H1 (cell line): ENCODE results near the gene R3HDM4. TPM values are rescaled to one million over a fixed set of nuclear protein-coding genes. Genes with fewer than 3 reads are reported as not detected.

Experiments
- CTCF ChIA-PET: fragments of 300-600 bp; sonication (Branson Sonifier 250); formaldehyde crosslinking; loops from one replicate; lab custom pipeline; 2021; ENCODE audit not compliant: partially characterized antibody; lab: Charles Lee
- POLR2A ChIA-PET: fragments of 300-600 bp; sonication (Branson Sonifier 250); formaldehyde crosslinking; loops from one replicate; lab custom pipeline; 2021; ENCODE audit warnings: inconsistent platforms; ENCODE audit not compliant: partially characterized antibody; lab: Charles Lee
- DNase-seq, 2 experiments: peaks; one replicate each; pipeline versions ENCODE4 v3.0.0 to v3.0.0-alpha.2; 2010 to 2022; ENCODE audit warnings: low spot score in 2 of 2, low read depth in 1 of 2, mixed read lengths in 1 of 2
- FAIRE-seq: peaks from 2 replicates; lab custom pipeline; 2011; peaks lifted over from hg19 to GRCh38; lab: Jason Lieb, UNC
- H2AFZ ChIP-seq: 2 replicates; pipeline ENCODE4 v1.8.1; 2012; ENCODE audit warnings: low read length, inconsistent platforms
- H2AK5ac ChIP-seq: 2 replicates; pipeline ENCODE4 v1.6.1; 2013; ENCODE audit warnings: low read depth, low read length
- H2BK120ac ChIP-seq: replicated peaks from 2 replicates; pipeline ENCODE3; 2013; ENCODE audit warnings: low read depth, low read length, inconsistent platforms
- H2BK12ac ChIP-seq: 2 replicates; pipeline ENCODE4 v1.6.1; 2013; ENCODE audit warnings: low read depth, low read length
- H2BK15ac ChIP-seq: 2 replicates; pipeline ENCODE4 v1.6.1; 2013; ENCODE audit warnings: low read length
- H2BK20ac ChIP-seq: 2 replicates; pipeline ENCODE4 v1.6.1; 2013; ENCODE audit warnings: low read length
- H2BK5ac ChIP-seq: 2 replicates; pipeline ENCODE4 v1.6.1; 2013; ENCODE audit warnings: low read depth, low read length
- H3K14ac ChIP-seq: 2 replicates; pipeline ENCODE4 v1.6.1; 2013; ENCODE audit warnings: inconsistent platforms; ENCODE audit not compliant: insufficient read length
- H3K18ac ChIP-seq: 2 replicates; pipeline ENCODE4 v1.6.1; 2013; ENCODE audit warnings: low read length; ENCODE audit errors: extremely low read depth
- H3K23ac ChIP-seq: 2 replicates; pipeline ENCODE4 v1.6.1; 2013; ENCODE audit warnings: inconsistent platforms; ENCODE audit not compliant: insufficient read length
- H3K23me2 ChIP-seq: 2 replicates; pipeline ENCODE4 v1.6.1; 2013; ENCODE audit warnings: low read depth, low read length
- H3K27ac ChIP-seq: 2 replicates; pipeline ENCODE4 v1.6.1; 2011; ENCODE audit warnings: low read depth, low read length, inconsistent platforms
- H3K27me3 ChIP-seq, 4 experiments: replicated peaks in 1 of 4; 1 replicate in 1 of 4; 2 replicates in 3 of 4; pipeline versions ENCODE4 v1.6.1 to v1.8.1; 2011 to 2013; ENCODE audit warnings: low read length in 3 of 4, mild to moderate bottlenecking in 3 of 4, inconsistent platforms in 2 of 4, mixed read lengths in 2 of 4, moderate library complexity in 1 of 4; ENCODE audit not compliant: control insufficient read depth in 3 of 4, insufficient read depth in 3 of 4; ENCODE audit errors: extremely low read depth in 1 of 4
- H3K36me3 ChIP-seq, 4 experiments: 2 replicates each; pipeline versions ENCODE4 v1.6.1 to v1.8.1; 2011 to 2013; ENCODE audit warnings: mild to moderate bottlenecking in 4 of 4, low read length in 3 of 4, moderate library complexity in 2 of 4, control low read depth in 1 of 4, inconsistent platforms in 1 of 4; ENCODE audit not compliant: insufficient read depth in 4 of 4, control insufficient read depth in 2 of 4
- H3K4ac ChIP-seq: replicated peaks from 2 replicates; pipeline ENCODE3; 2013; ENCODE audit warnings: low read length, low read depth, mixed read lengths, inconsistent platforms; ENCODE audit not compliant: insufficient read length
- H3K4me1 ChIP-seq, 4 experiments: replicated peaks in 1 of 4; 1 replicate in 1 of 4; 2 replicates in 3 of 4; pipeline versions ENCODE4 v1.6.1 to v1.8.1; 2011 to 2013; ENCODE audit warnings: low read length in 3 of 4, inconsistent platforms in 2 of 4, mixed read lengths in 1 of 4; ENCODE audit not compliant: insufficient read depth in 4 of 4, control insufficient read depth in 3 of 4
- H3K4me2 ChIP-seq, 2 experiments: 2 replicates each; pipeline versions ENCODE4 v1.6.1 to v1.8.1; 2011 to 2013; ENCODE audit warnings: low read depth in 2 of 2, low read length in 2 of 2, control low read depth in 1 of 2, inconsistent platforms in 1 of 2, mild to moderate bottlenecking in 1 of 2; ENCODE audit not compliant: insufficient read depth in 1 of 2
- H3K4me3 ChIP-seq, 4 experiments: fragments of 200-600, 300-600 bp in 1 of 4; sonication (generic), shearing (Covaris generic), sonication (Bioruptor Twin) in 1 of 4; 2 replicates each; pipeline versions ENCODE4 v1.5.1 to v1.8.1; 2011 to 2016; ENCODE audit warnings: low read length in 4 of 4, low read depth in 3 of 4, control low read depth in 2 of 4, inconsistent platforms in 2 of 4, mild to moderate bottlenecking in 2 of 4, mixed read lengths in 1 of 4, moderate library complexity in 1 of 4; ENCODE audit not compliant: insufficient read depth in 2 of 4; ENCODE audit errors: extremely low read depth in 1 of 4
- H3K56ac ChIP-seq: replicated peaks from 2 replicates; pipeline ENCODE3; 2013; ENCODE audit warnings: low read depth, mild to moderate bottlenecking, mixed read lengths, low read length, inconsistent platforms; ENCODE audit not compliant: insufficient read length
- H3K79me1 ChIP-seq: 2 replicates; pipeline ENCODE4 v1.6.1; 2013; ENCODE audit warnings: low read depth, low read length, control low read depth
- H3K79me2 ChIP-seq, 2 experiments: 2 replicates each; pipeline versions ENCODE4 v1.6.1 to v1.8.1; 2012 to 2013; ENCODE audit warnings: low read length in 2 of 2, mild to moderate bottlenecking in 2 of 2, inconsistent platforms in 1 of 2; ENCODE audit not compliant: insufficient read depth in 2 of 2, control insufficient read depth in 1 of 2
- H3K9ac ChIP-seq, 4 experiments: replicated peaks in 1 of 4; 1 replicate in 1 of 4; 2 replicates in 3 of 4; pipeline versions ENCODE4 v1.6.1 to v1.8.1; 2011 to 2013; ENCODE audit warnings: low read depth in 3 of 4, low read length in 3 of 4, control low read depth in 2 of 4, mild to moderate bottlenecking in 2 of 4, moderate library complexity in 2 of 4, inconsistent platforms in 1 of 4; ENCODE audit errors: extremely low read depth in 1 of 4
- H3K9me3 ChIP-seq, 2 experiments: 2 replicates each; pipeline versions ENCODE4 v1.6.1 to v1.8.1; 2012 to 2013; ENCODE audit warnings: mild to moderate bottlenecking in 2 of 2, moderate library complexity in 2 of 2, control low read depth in 1 of 2, inconsistent platforms in 1 of 2, low read depth in 1 of 2, low read length in 1 of 2, mixed read lengths in 1 of 2; ENCODE audit not compliant: insufficient read depth in 2 of 2
- H4K20me1 ChIP-seq, 2 experiments: replicated peaks in 1 of 2; 2 replicates each; pipeline versions ENCODE3 to v1.8.1; 2011 to 2013; ENCODE audit warnings: inconsistent platforms in 2 of 2, low read length in 2 of 2, mild to moderate bottlenecking in 1 of 2; ENCODE audit not compliant: insufficient read depth in 2 of 2, control insufficient read depth in 1 of 2
- H4K5ac ChIP-seq: 2 replicates; pipeline ENCODE4 v1.6.1; 2013; ENCODE audit warnings: low read length, low read depth, mixed read lengths, inconsistent platforms; ENCODE audit not compliant: insufficient read length
- H4K8ac ChIP-seq: 2 replicates; pipeline ENCODE4 v1.8.0; 2013; ENCODE audit warnings: mild to moderate bottlenecking, moderate library complexity, low read length, inconsistent platforms; ENCODE audit not compliant: insufficient read depth; ENCODE audit errors: extremely low read depth
- H4K91ac ChIP-seq: replicated peaks from 2 replicates; pipeline ENCODE3; 2013; ENCODE audit warnings: low read length, mixed read lengths, inconsistent platforms; ENCODE audit not compliant: insufficient read length
- BRCA1 ChIP-seq: IDR thresholded peaks from 2 replicates; pipeline ENCODE4 v1.6.1; 2012; ENCODE audit warnings: low read depth, low read length, improper control_type of control experiment
- CREB1 ChIP-seq: IDR thresholded peaks from 2 replicates; pipeline ENCODE4 v1.6.1; 2012; ENCODE audit warnings: inconsistent platforms
- EGR1 ChIP-seq: IDR thresholded peaks from 2 replicates; pipeline ENCODE4 v1.6.1; 2011; ENCODE audit warnings: low read depth, low read length, borderline replicate concordance
- JUN ChIP-seq: IDR thresholded peaks from 2 replicates; pipeline ENCODE4 v1.6.1; 2011; ENCODE audit warnings: low read depth, mild to moderate bottlenecking, improper control_type of control experiment, low read length
- KDM5A ChIP-seq: fragments of 200-600 bp; IDR thresholded peaks from 2 replicates; pipeline ENCODE4 v1.7.1; 2012; ENCODE audit warnings: mild to moderate bottlenecking, low read length, inconsistent platforms, mixed read lengths
- RAD21 ChIP-seq, 2 experiments: IDR thresholded peaks in 1 of 2; conservative IDR thresholded peaks in 1 of 2; 2 replicates each; pipeline ENCODE4 v1.6.1; 2011; ENCODE audit warnings: low read depth in 2 of 2, low read length in 2 of 2, improper control_type of control experiment in 1 of 2, inconsistent platforms in 1 of 2, mild to moderate bottlenecking in 1 of 2, moderate library complexity in 1 of 2
- WGBS, 2 experiments: shearing (Covaris generic) in 1 of 2; methylation state at CpG; one replicate each; pipeline versions ENCODE4 v1.1.6 to v1.1.7; 2013 to 2015; ENCODE audit warnings: low lambda C conversion rate in 2 of 2, mixed read lengths in 2 of 2, inconsistent platforms in 1 of 2, low coverage in 1 of 2, missing lambda C conversion rate in 1 of 2; ENCODE audit not compliant: insufficient replicate concordance in 2 of 2, insufficient coverage in 1 of 2, insufficient read length in 1 of 2; ENCODE audit errors: extremely low coverage in 1 of 2, missing lambda C conversion rate in 1 of 2; 5-methylcytosine and 5-hydroxymethylcytosine counted together
- polyA plus RNA-seq, 7 experiments: library from polyadenylated mRNA; depleted of rRNA in 3 of 7; stranded (reverse) in 5 of 7; unstranded in 2 of 7; fragments of >200 nt in 5 of 7; fragments of 200-250 nt in 2 of 7; gene quantifications; 1 replicate in 5 of 7; 2 replicates in 1 of 7; 4 replicates in 1 of 7; pipeline versions ENCODE4 v1.2.1 to v1.2.3, GENCODE V29; 2011 to 2013; ENCODE audit warnings: missing spikeins in 2 of 7, mixed read lengths in 2 of 7
- total RNA-seq: library from RNA; stranded (reverse); fragmentation: NEBNext Ultra II Directional; extraction: Animal tissue kit (Norgen Biotek cat#: 25700); gene quantifications from 2 replicates; pipeline ENCODE4 v1.2.1, GENCODE V29; 2021

R3HDM4 gene
- total and polyA plus RNA-seq, 2 of the 8 experiments (the other 6 are each of a cell fraction or from before 2014, with no cell fraction given) = 76.8 to 102 TPM

DNA sequence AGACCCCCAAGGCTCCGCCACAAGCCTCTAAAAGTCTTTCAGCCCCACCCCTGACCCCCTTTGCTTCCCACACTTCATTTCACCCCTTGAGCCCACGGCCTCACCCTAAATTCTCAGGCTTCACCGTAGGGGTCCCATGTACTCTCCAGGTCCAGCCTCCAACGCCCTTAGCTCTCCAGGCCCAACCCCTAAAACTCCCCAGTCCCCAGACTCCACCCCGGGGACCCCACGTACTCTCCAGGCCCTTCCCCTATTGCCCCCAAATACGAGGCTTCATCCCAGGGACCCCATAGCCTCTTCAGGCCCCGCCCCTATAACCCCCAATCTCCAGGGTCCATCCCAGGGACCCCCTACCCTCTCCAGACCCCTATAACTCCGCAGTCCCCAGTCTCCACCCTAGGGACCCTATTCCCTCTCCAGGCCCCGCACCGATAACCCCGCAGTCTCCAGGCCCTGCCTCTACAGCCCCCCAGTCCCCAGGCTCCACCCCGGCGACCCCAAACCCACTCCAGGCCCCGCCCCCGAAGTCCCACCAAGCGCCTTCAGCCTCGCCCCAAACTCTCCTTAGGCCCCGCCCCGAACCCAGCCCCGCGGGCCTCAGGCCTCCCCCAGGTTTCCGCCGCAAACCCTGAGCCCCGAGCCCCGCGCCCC is 20.7 kb downstream of the R3HDM4 start:
- DNase-seq (no peak), FAIRE-seq (no peak)
- peaks cover 3% of the 10 kb centered on the region; the same call in 1 of the 2 replicates for H3K23me2 ChIP-seq
- ChIA-PET POLR2A (interaction anchor here (0.5 to 8.8 kb wide), 5 partner anchors 15 to 135 kb away, joined by 3 to 82 read pairs (median 13); partner anchors contain the start of gene CNN2), CTCF (interaction anchor here (0.6 to 1.4 kb wide), 5 partner anchors 10 to 688 kb away, joined by 3 to 6 read pairs (median 3); no protein-coding TSS in a partner anchor)
- no peak overlapping the region for H2BK20ac ChIP-seq
- H4K5ac ChIP-seq = no peak overlapping the region
- no peak overlapping the region for H3K4ac ChIP-seq
- H3K23ac ChIP-seq = no peak overlapping the region
- no peaks in the 10 kb centered on the region; a peak in 1 of 4 replicates for H3K79me2 ChIP-seq
- no peak overlapping the region for H2BK12ac ChIP-seq
- H2BK120ac ChIP-seq = no peak overlapping the region
- no peak overlapping the region for H3K27ac ChIP-seq
- H3K4me2 ChIP-seq = peak overlapping the region; percentile 66 to 70
- H4K91ac ChIP-seq = no peak overlapping the region
- peaks cover 7% of the 10 kb centered on the region for H3K79me1 ChIP-seq
- H3K9ac ChIP-seq = peak overlapping the region in 3 of 4 experiments; percentile 13 to 50 (median 24); a peak in 2 of 7 replicates
- H2AK5ac ChIP-seq = no peak overlapping the region
- WGBS, 2 experiments = 17% methylated on average over 9 of the region's 27 CpGs; no CpG with 5 or more reads in 1 of the 2 experiments
- H3K9me3 ChIP-seq = no peaks in the 10 kb centered on the region
- peaks cover 0 to 13% of the 10 kb centered on the region in 2 experiments for H4K20me1 ChIP-seq
- H3K27me3 ChIP-seq = no peaks in the 10 kb centered on the region
- no peak overlapping the region; the same call in 1 of the 2 replicates for H2BK5ac ChIP-seq
- no peak overlapping the region for H3K14ac ChIP-seq
- peaks cover 0 to 13% (median 5%) of the 10 kb centered on the region in 4 experiments; a peak in 3 of 8 replicates for H3K36me3 ChIP-seq
- no peak overlapping the region for H2BK15ac ChIP-seq
- peak overlapping the region; percentile 48 to 91 (median 66) for H3K4me3 ChIP-seq
- peaks cover 0 to 5% (median under 1%) of the 10 kb centered on the region in 4 experiments; a peak in 3 of 7 replicates for H3K4me1 ChIP-seq
- no peak overlapping the region for H3K18ac ChIP-seq
- no peak overlapping the region for H2AFZ ChIP-seq
- peak overlapping the region; percentile 46 for H3K56ac ChIP-seq
- H4K8ac ChIP-seq = no peak overlapping the region
- TF ChIP-seq CREB1 (no peak), JUN (no peak), RAD21 (IDR thresholded peaks at IDR 0.05 in 1 of 2, conservative IDR thresholded peaks at IDR 0.05 in 1 of 2; ENCODE audit: low read depth in 2 of 2, low read length in 2 of 2) (no peak), BRCA1 (no peak), KDM5A (0 out of 2 replicates have a peak, but pooled peaks have one; percentile 6), EGR1 (no peak)
